Activated T-cell treated with anti-CD3 and anti-CD28 coated beads, Interleukin-2, amount 50 U/mL, for 24 hours (primary cell): ENCODE data around the gene FRY.

Source experiments
- DNase-seq: peaks from one replicate; pipeline ENCODE4 v3.0.0-alpha.2; 2020
- H3K27ac Mint-ChIP-seq: 2 replicates; pipeline ENCODE4 v1.8.0; 2020; ENCODE audit warnings: mild to moderate bottlenecking, mixed read lengths
- H3K27me3 Mint-ChIP-seq: 2 replicates; pipeline ENCODE4 v1.8.0; 2020; ENCODE audit warnings: mixed read lengths
- H3K36me3 Mint-ChIP-seq: 2 replicates; pipeline ENCODE4 v1.8.0; 2020; ENCODE audit warnings: low read depth, mixed read lengths
- H3K4me1 Mint-ChIP-seq: 2 replicates; pipeline ENCODE4 v1.8.0; 2020; ENCODE audit warnings: low read depth, mixed read lengths
- H3K4me3 Mint-ChIP-seq: 2 replicates; pipeline ENCODE4 v1.8.0; 2020; ENCODE audit warnings: mild to moderate bottlenecking, moderate library complexity, mixed read lengths
- H3K9me3 Mint-ChIP-seq: 2 replicates; pipeline ENCODE4 v1.8.0; 2020; ENCODE audit warnings: mixed read lengths

Gene FRY

DNA sequence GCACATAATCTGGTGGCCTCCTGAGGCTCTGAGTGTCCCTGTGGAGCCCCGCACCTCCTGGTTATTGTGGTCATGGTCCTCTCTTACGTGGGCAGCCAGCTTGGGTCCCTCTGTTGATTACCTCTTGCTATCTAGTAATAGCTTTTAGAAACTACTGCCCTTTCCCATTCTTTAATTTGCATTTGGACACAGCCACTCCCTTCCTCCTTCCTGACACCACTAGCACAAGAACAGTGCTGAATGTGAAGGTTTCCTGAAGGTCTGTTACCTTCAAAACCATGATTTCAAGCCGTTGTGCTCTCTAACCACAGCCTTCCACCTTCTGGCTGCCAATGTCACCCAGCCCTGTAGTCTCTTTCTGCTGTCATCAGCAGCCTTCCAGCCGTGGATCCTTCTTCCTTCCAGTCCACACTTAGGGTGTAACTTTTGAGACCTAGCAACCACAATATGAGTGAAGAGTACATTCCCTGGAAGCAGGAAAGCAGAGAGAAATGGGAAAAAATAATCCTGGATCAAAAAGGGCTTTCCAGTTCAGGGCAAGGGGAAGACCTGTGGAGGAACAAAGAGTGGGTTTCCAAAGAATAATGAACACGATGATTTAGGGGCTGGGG lies 130.9 kb downstream of the FRY start:
- H3K27me3 Mint-ChIP-seq: no peaks in the 10 kb centered on the region
- no peaks in the 10 kb centered on the region for H3K36me3 Mint-ChIP-seq
- no peaks in the 10 kb centered on the region for H3K4me1 Mint-ChIP-seq
- no peak overlapping the region for H3K4me3 Mint-ChIP-seq
- no peaks in the 10 kb centered on the region for H3K9me3 Mint-ChIP-seq
- no peak for DNase-seq
- H3K27ac Mint-ChIP-seq: no peak overlapping the region

- peak; percentile 29 for DNase-seq
- no peaks in the 10 kb centered on the region for H3K27me3 Mint-ChIP-seq
- no peaks in the 10 kb centered on the region for H3K36me3 Mint-ChIP-seq
- no peaks in the 10 kb centered on the region for H3K9me3 Mint-ChIP-seq
- H3K27ac Mint-ChIP-seq: no peak overlapping the region
- H3K4me1 Mint-ChIP-seq: no peaks in the 10 kb centered on the region
- H3K4me3 Mint-ChIP-seq: no peak overlapping the region
Measured at GRCh38 chr13:32164622-32165268, 133.2 kb downstream of the FRY start.

- no peaks in the 10 kb centered on the region for H3K4me1 Mint-ChIP-seq
- H3K9me3 Mint-ChIP-seq: no peaks in the 10 kb centered on the region
- DNase-seq: no peak
- H3K27me3 Mint-ChIP-seq: no peaks in the 10 kb centered on the region
- no peaks in the 10 kb centered on the region for H3K36me3 Mint-ChIP-seq
- H3K27ac Mint-ChIP-seq: no peak overlapping the region
- H3K4me3 Mint-ChIP-seq: no peak overlapping the region
Measured at GRCh38 chr13:32165796-32166195, 134.2 kb downstream of the FRY start.

DNA sequence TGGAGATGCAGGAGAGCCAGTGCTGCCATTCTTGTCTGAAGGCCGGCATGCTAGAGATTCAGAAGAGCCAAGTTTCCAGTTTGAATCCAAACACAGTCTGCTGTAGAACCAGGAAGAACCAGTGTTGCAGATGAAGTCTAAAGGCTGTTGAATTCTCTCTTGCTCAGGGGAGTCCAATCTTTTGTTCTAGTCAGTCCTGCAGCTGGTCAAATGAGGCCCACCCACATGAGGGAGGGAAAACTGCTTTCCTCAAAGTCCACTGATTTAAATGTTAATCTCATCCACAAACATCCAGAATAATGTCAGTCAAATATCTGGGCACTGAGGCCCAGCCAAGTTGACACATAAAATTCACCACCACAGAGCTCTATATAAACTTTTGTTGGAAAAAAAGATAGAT lies 136.6 kb downstream of the FRY start:
- H3K27ac Mint-ChIP-seq: no peak overlapping the region

DNA sequence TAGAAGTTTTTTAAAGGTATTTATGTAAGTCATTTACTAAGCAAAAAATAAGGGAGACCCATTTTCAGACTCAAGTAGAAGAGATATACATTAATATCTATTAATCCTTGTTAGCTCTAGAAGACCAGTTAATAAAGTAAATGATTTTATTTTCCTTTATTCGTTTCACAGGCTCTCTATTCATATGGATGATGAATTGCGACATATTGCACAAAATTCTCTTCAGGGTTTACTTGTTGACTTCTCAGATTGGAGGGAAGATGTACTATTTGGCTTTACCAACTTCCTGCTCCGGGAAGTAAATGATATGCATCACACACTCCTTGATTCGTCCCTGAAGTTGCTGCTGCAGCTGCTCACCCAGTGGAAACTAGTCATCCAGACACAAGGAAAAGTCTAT lies 139.3 kb downstream of the FRY start:
- no peak for DNase-seq
- Mint-ChIP-seq H3K4me1 (no peaks in the 10 kb centered on the region), H3K27me3 (no peaks in the 10 kb centered on the region), H3K4me3 (no peak overlapping the region), H3K9me3 (no peaks in the 10 kb centered on the region), H3K27ac (no peak overlapping the region), H3K36me3 (no peaks in the 10 kb centered on the region)

More for the DNA sequence above, 136.6 kb downstream of the FRY start:
- no peaks in the 10 kb centered on the region for H3K4me1 Mint-ChIP-seq
- H3K36me3 Mint-ChIP-seq: no peaks in the 10 kb centered on the region
- DNase-seq: no peak
- H3K27me3 Mint-ChIP-seq: no peaks in the 10 kb centered on the region
- H3K9me3 Mint-ChIP-seq: no peaks in the 10 kb centered on the region
- H3K4me3 Mint-ChIP-seq: no peak overlapping the region

DNA sequence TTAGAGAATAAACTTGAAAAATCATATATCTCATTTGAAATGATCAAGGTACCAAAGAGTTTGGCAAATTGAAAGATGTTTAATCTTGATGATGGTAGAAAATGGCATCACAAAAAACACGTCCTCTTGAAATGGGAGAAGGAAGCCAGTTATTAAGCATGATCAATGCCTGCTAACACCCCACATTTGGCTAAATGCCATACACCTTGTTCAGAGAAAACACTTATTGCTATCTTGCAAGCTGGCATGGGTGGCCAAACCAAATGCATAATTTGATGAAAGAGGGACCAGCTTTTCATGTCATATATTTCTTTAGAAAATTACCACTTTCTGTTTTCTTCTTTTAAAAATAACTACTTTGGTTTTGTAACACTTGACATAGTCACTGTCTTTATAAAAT lies 142.3 kb downstream of the FRY start:
- Mint-ChIP-seq H3K27me3 (no peaks in the 10 kb centered on the region), H3K9me3 (no peaks in the 10 kb centered on the region), H3K27ac (no peak overlapping the region), H3K4me3 (no peak overlapping the region), H3K36me3 (no peaks in the 10 kb centered on the region), H3K4me1 (no peaks in the 10 kb centered on the region)
- no peak for DNase-seq

DNA sequence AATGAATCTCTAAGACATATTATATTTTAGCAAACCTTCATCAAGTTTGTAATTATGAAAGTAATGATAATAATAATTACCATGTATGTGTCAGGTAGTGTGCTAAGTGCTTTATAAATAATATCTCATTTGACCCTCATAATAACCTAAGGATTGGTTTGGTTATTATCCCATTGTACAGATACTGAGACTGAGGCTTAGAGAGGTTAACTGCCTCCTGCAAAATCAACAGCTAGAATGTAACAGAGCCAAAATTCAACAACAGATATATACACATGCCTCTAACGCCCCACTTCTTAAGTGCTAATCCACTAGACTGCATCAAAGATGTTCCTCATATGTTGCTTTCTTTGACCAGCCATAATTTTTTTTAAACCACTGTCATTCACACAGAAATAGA lies 142.8 kb downstream of the FRY start:
- Mint-ChIP-seq H3K36me3 (no peaks in the 10 kb centered on the region), H3K27ac (no peak overlapping the region), H3K4me3 (no peak overlapping the region), H3K9me3 (no peaks in the 10 kb centered on the region), H3K27me3 (no peaks in the 10 kb centered on the region), H3K4me1 (no peaks in the 10 kb centered on the region)
- no peak for DNase-seq

DNA sequence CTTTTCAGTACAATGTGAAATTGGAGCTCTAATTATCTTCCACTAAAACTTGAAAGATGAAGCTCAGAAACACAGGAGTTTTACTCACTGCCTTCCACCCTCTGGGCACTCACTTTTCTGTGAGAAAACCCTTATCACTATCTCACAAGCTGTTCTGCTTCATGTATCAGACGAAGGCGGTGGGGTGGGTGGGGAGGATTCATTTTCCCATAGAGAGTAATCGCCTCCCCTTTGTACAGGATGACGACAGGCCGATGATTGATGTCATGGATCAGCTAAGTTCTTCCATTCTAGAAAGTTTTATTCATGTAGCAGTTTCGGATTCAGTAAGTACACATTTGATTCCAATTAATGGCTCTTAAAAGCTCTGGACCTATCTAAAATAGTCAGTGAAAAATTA lies 143.7 kb downstream of the FRY start:
- no peaks in the 10 kb centered on the region for H3K4me1 Mint-ChIP-seq
- no peaks in the 10 kb centered on the region for H3K27me3 Mint-ChIP-seq
- no peak for DNase-seq
- H3K9me3 Mint-ChIP-seq: no peaks in the 10 kb centered on the region
- H3K27ac Mint-ChIP-seq: no peak overlapping the region
- no peaks in the 10 kb centered on the region for H3K36me3 Mint-ChIP-seq
- H3K4me3 Mint-ChIP-seq: no peak overlapping the region

DNA sequence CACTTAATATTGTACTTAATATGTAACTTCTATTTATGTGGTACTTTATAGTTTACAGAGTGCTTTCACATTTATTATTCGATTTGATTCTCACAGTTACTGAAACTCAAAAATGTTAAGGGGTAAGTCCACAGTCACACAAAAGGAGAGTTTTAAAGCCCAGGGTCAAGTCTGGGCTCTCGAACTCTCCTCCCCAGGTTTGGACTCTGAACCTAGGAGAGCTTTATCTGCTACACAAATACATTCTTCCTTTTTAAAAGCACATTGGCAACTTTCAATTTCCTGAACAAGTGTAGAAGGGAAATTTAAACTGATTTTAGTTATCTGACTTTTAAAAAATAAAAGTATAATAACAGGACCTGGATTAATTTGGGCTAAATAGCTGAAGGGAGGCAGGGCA lies 144.4 kb downstream of the FRY start:
- Mint-ChIP-seq H3K9me3 (no peaks in the 10 kb centered on the region), H3K4me1 (no peaks in the 10 kb centered on the region), H3K4me3 (no peak overlapping the region), H3K36me3 (no peaks in the 10 kb centered on the region), H3K27ac (no peak overlapping the region), H3K27me3 (no peaks in the 10 kb centered on the region)
- DNase-seq: no peak

- Mint-ChIP-seq H3K27ac (no peak overlapping the region), H3K36me3 (no peaks in the 10 kb centered on the region)
Measured at GRCh38 chr13:32176696-32177095, 145.1 kb downstream of the FRY start.

DNA sequence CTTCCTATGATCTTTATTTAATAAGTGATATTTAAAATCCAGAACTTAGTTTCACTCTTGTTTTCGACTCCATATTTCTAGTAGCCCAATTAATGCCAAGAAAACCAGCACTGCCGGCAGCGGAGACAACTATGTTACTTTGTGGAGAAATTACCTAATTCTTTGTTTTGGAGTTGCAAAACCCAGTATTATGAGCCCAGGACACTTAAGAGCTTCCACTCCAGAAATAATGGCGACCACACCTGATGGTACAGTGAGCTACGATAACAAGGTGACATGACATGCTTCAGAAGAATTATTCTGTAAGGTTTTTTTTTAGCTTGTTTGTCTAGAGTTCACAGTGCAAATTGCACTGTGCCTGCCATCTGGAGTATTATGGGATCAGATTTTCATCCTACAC lies 147.2 kb downstream of the FRY start:
- Mint-ChIP-seq H3K4me3 (no peak overlapping the region), H3K9me3 (no peaks in the 10 kb centered on the region), H3K27ac (no peak overlapping the region), H3K36me3 (peaks cover 2% of the 10 kb centered on the region), H3K27me3 (no peaks in the 10 kb centered on the region), H3K4me1 (no peaks in the 10 kb centered on the region)
- DNase-seq: no peak

More at GRCh38 chr13:32176696-32177095, 145.1 kb downstream of the FRY start:
- H3K4me3 Mint-ChIP-seq: no peak overlapping the region
- DNase-seq: no peak
- H3K27me3 Mint-ChIP-seq: no peaks in the 10 kb centered on the region
- no peaks in the 10 kb centered on the region for H3K9me3 Mint-ChIP-seq
- no peaks in the 10 kb centered on the region for H3K4me1 Mint-ChIP-seq

DNA sequence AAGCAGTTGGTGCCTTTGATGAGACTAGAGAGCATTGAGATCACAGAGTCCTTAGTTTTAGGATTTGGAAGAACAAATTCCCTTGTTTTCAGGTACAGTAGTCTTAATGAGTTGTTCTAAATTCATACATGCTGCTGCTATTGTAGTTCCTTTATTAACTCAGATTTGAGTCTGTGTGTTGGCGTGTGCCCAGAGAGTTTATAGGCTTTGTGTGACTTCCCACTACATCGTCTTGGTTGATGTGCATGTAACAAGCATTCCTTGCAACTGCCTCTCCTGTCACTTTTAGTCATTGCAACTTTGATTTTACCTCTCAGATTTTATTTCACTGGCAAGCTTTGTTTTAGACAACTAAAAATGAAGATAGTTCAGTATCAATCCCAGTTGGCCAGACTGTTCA lies 148.1 kb downstream of the FRY start:
- Mint-ChIP-seq H3K27me3 (no peaks in the 10 kb centered on the region), H3K27ac (no peak overlapping the region), H3K9me3 (no peaks in the 10 kb centered on the region), H3K4me1 (no peaks in the 10 kb centered on the region), H3K4me3 (no peak overlapping the region), H3K36me3 (peaks cover 2% of the 10 kb centered on the region)
- DNase-seq: no peak

DNA sequence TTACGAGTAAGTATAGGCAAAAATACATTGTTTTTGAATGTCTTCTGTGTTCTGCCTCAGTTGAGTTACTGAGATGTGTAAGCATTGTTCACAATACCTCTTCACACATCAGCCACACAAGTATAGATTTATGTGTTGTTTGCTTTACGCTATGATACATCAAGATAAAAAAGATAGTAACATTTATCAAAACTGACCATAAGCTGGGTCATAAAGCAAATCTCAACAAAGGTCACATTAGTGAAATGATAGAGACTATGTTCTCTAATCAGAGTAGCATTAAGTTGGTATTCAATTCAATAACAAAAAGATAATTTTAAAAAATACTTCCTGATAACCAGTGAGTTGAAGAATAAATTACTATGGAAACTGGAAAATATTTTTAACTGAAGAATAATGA lies 156.1 kb downstream of the FRY start:
- no peak for DNase-seq
- H3K36me3 Mint-ChIP-seq: no peaks in the 10 kb centered on the region
- no peaks in the 10 kb centered on the region for H3K27me3 Mint-ChIP-seq
- no peaks in the 10 kb centered on the region for H3K9me3 Mint-ChIP-seq
- H3K27ac Mint-ChIP-seq: no peak overlapping the region
- no peak overlapping the region for H3K4me3 Mint-ChIP-seq
- no peaks in the 10 kb centered on the region for H3K4me1 Mint-ChIP-seq

DNA sequence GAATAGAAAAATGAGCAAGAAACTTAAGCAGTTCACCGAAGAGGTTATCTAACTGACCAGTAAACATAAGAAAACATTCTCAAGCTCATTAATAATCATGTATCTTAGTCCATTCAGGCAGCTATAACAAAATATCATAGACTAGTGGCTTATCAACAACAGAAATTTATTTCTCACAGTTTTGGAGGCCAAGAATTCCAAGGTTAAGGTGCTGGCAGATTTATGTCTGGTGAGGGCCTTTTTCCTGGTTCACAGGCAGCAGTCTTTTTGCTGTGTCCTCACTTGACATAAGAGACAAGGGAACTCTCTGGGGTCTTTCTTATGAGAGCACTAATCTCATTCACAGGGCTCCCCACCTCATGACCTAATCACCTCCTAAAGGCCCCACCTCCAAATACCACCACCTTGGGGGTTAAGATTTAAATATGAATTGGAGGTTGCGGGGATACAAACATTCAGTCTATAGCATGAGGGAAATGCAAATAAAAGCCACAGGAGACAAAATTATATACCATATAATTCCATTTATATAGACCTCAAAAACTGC lies 160.0 kb downstream of the FRY start:
- Mint-ChIP-seq H3K4me3 (no peak overlapping the region), H3K36me3 (no peaks in the 10 kb centered on the region), H3K4me1 (no peaks in the 10 kb centered on the region), H3K27me3 (no peaks in the 10 kb centered on the region), H3K27ac (no peak overlapping the region), H3K9me3 (no peaks in the 10 kb centered on the region)
- DNase-seq: no peak

- H3K27me3 Mint-ChIP-seq: no peaks in the 10 kb centered on the region
- H3K4me3 Mint-ChIP-seq: no peak overlapping the region
- no peaks in the 10 kb centered on the region for H3K36me3 Mint-ChIP-seq
- H3K27ac Mint-ChIP-seq: no peak overlapping the region
- H3K4me1 Mint-ChIP-seq: no peaks in the 10 kb centered on the region
- no peaks in the 10 kb centered on the region for H3K9me3 Mint-ChIP-seq
- no peak for DNase-seq
Measured at GRCh38 chr13:32195713-32196112, 164.1 kb downstream of the FRY start.
